ENCODE data around the gene PARD3B.

GRCh38 chr2:204507636-204508035 is 37.6 kb upstream of the PARD3B start:
- TF ChIP-seq CTCF (conservative IDR thresholded peaks at IDR 0.05; ENCODE audit: low read depth, low read length) (no peak), POLR2A (IDR thresholded peaks at IDR 0.05; ENCODE audit: low read depth, low read length) (no peak), MAFK (IDR thresholded peaks at IDR 0.05; ENCODE audit: low read depth, low read length) (no peak), RAD21 (IDR thresholded peaks at IDR 0.05; ENCODE audit: low read length) (no peak), RCOR1 (IDR thresholded peaks at IDR 0.05; ENCODE audit: insufficient replicate concordance, low read length) (no peak), USF2 (IDR thresholded peaks at IDR 0.05; ENCODE audit: low read depth, low read length) (no peak), MXI1 (IDR thresholded peaks at IDR 0.05; ENCODE audit: borderline replicate concordance, low read depth, low read length) (no peak), RFX5 (IDR thresholded peaks at IDR 0.05; ENCODE audit: low read depth, low read length) (no peak), CEBPB (IDR thresholded peaks at IDR 0.05; ENCODE audit: low read depth, low read length) (no peak), FOS (IDR thresholded peaks at IDR 0.05; ENCODE audit: low read depth, low read length) (no peak), BHLHE40 (IDR thresholded peaks at IDR 0.05; ENCODE audit: low read depth, low read length) (no peak), MAZ (IDR thresholded peaks at IDR 0.05; ENCODE audit: borderline replicate concordance, low read depth, low read length) (no peak), SMC3 (IDR thresholded peaks at IDR 0.05; ENCODE audit: low read depth, low read length) (no peak), ELK1 (IDR thresholded peaks at IDR 0.05; ENCODE audit: borderline replicate concordance, low read depth, low read length) (no peak)
